SU-DHL-6 (cell line): ENCODE data around the gene CACNB3.

ENCODE experiments used
- EZH2phosphoT487 ChIP-seq: fragments of 200-600 bp; sonication (generic), shearing (Covaris generic); conservative IDR thresholded peaks from 2 replicates; pipeline ENCODE4 v1.6.1; 2018; ENCODE audit warnings: mild to moderate bottlenecking, antibody characterized with exemption, low read length, moderate library complexity, mixed read lengths
- TF ChIP-seq, protein P1 (sequence below): fragments of 200-600 bp; sonication (generic); IDR thresholded peaks from one replicate; pipeline ENCODE4 v1.5.1; 2017; ENCODE audit warnings: antibody characterized with exemption, mild to moderate bottlenecking, low read length, moderate library complexity; ENCODE audit not compliant: insufficient read depth, poor library complexity, severe bottlenecking

DNA sequence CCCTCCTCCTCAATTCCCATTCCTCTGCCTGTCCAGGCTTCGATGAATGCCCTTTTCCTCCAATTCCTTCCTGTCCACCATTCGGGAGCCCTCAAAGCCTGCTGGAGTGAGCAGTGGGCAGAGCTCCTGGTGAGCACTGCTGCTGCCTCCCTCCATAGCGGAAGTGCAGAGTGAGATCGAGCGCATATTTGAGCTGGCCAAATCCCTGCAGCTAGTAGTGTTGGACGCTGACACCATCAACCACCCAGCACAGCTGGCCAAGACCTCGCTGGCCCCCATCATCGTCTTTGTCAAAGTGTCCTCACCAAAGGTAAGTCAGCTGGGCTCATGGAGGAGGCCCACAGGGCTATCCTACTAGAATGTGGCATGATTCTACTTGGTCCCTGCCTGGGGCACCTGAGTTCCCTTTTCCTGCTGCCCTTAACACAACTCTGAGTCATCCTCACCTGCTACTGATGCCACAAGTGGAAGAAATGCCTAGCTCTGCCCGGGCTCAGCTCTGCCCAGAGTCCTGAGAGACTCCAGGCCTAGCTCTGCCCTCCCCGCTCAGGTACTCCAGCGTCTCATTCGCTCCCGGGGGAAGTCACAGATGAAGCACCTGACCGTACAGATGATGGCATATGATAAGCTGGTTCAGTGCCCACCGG, 8.0 kb downstream of the CACNB3 start:
- TF ChIP-seq, protein P1, sequence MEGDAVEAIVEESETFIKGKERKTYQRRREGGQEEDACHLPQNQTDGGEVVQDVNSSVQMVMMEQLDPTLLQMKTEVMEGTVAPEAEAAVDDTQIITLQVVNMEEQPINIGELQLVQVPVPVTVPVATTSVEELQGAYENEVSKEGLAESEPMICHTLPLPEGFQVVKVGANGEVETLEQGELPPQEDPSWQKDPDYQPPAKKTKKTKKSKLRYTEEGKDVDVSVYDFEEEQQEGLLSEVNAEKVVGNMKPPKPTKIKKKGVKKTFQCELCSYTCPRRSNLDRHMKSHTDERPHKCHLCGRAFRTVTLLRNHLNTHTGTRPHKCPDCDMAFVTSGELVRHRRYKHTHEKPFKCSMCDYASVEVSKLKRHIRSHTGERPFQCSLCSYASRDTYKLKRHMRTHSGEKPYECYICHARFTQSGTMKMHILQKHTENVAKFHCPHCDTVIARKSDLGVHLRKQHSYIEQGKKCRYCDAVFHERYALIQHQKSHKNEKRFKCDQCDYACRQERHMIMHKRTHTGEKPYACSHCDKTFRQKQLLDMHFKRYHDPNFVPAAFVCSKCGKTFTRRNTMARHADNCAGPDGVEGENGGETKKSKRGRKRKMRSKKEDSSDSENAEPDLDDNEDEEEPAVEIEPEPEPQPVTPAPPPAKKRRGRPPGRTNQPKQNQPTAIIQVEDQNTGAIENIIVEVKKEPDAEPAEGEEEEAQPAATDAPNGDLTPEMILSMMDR = no peak
- TF ChIP-seq EZH2phosphoT487 = no peak
